Heart left ventricle (tissue), 16 donors: ENCODE data around the gene RNF186. TPM values are rescaled to one million over a fixed set of nuclear protein-coding genes. Genes with fewer than 3 reads are reported as not detected.

Source experiments
- ATAC-seq, 4 donors: fragments of 200-7000 bp; cut with Tn5 transposase; one replicate each; pipeline ENCODE4 v1.9.1; 2020 to 2022; ENCODE audit warnings: moderate library complexity in 4 of 4, mild to moderate bottlenecking in 3 of 4, moderate number of reproducible peaks in 1 of 4
- DNase-seq, 5 donors: peaks; one replicate each; pipeline ENCODE4 v3.0.0-alpha.2; 2020
- H3K27ac ChIP-seq, 12 donors: fragments of 200-600 bp; sonication (generic) in 4 of 12; one replicate each; pipeline versions ENCODE4 v1.5.0 to v1.8.0; 2016 to 2022; ENCODE audit warnings: mild to moderate bottlenecking in 2 of 12
- H3K27me3 ChIP-seq, 9 donors: fragments of 200-600 bp; sonication (generic) in 2 of 9; one replicate each; pipeline versions ENCODE4 v1.5.1 to v1.8.0; 2016 to 2022; ENCODE audit warnings: mild to moderate bottlenecking in 3 of 9
- H3K36me3 ChIP-seq, 9 donors: fragments of 200-600 bp; sonication (generic) in 2 of 9; one replicate each; pipeline versions ENCODE4 v1.5.0 to v1.8.0; 2018 to 2022; ENCODE audit warnings: mild to moderate bottlenecking in 2 of 9
- H3K4me1 ChIP-seq, 12 donors: fragments of 200-600 bp; sonication (generic) in 4 of 12; one replicate each; pipeline versions ENCODE4 v1.5.0 to v1.8.0; 2016 to 2022; ENCODE audit warnings: mild to moderate bottlenecking in 3 of 12
- H3K4me3 ChIP-seq, 12 donors: fragments of 200-600 bp; sonication (generic) in 4 of 12; one replicate each; pipeline versions ENCODE4 v1.5.0 to v1.8.0; 2017 to 2022; ENCODE audit warnings: mild to moderate bottlenecking in 9 of 12, moderate library complexity in 4 of 12
- H3K9me3 ChIP-seq, 12 donors: fragments of 200-600 bp; sonication (generic) in 4 of 12; one replicate each; pipeline versions ENCODE4 v1.5.0 to v1.8.0; 2016 to 2022; ENCODE audit warnings: mild to moderate bottlenecking in 1 of 12
- CTCF ChIP-seq, 12 donors: fragments of 200-600 bp; sonication (generic) in 4 of 12; IDR thresholded peaks; one replicate each; pipeline versions ENCODE4 v1.5.0 to v1.8.0; 2018 to 2022; ENCODE audit warnings: antibody characterized with exemption in 12 of 12, mild to moderate bottlenecking in 5 of 12
- POLR2A ChIP-seq, 2 donors: fragments of 450-650 bp; IDR thresholded peaks; one replicate each; pipeline ENCODE4 v1.6.1; 2017; ENCODE audit warnings: antibody characterized with exemption in 2 of 2, mild to moderate bottlenecking in 2 of 2, moderate library complexity in 2 of 2
- WGBS, 4 donors: extraction: QIAGEN DNeasy Blood & Tissue Kit in 2 of 4; methylation state at CpG; one replicate each; pipeline versions ENCODE4 v1.1.5 to v1.1.7; 2013 to 2018; 5-methylcytosine and 5-hydroxymethylcytosine counted together
- intact Hi-C, 10 donors: fragments of 100-400 bp; cut with DNase I; formaldehyde crosslinking; loops; one replicate each; pipeline versions ENCODE4 v1.11.1 to v1.14.2; 2022
- polyA plus RNA-seq, 2 donors: library from polyadenylated mRNA; stranded (reverse); fragments of 200-250 nt; gene quantifications; one replicate each; pipeline ENCODE4 v1.2.3, GENCODE V29; 2013
- total RNA-seq, 9 donors: library from RNA; depleted of rRNA in 2 of 9; stranded (reverse); fragments of >200 nt in 2 of 9; fragmentation: NEBNext Ultra II Directional in 3 of 9; extraction: Animal tissue kit (Norgen Biotek cat#: 25700) in 3 of 9; gene quantifications; one replicate each; pipeline versions ENCODE4 v1.1.0 to v1.2.4, GENCODE V29; 2016 to 2023
- donor health status: ischemic (EF 13 %, LVEDD 7.1; RV severe dilation, severe dysfunction).
- donor health status: healthy with polysubstance abuse.
- donor health status: DM: no; HTN: yes; CAD: no.
- donor health status: DM: no; HTN: no; CAD: no.
- donor health status: ischemic (EF 25% LVEDD 6.9; RV normal size, moderate dysfunction).
- donor health status: ischemic (EF 25% LVEDD 5.7; RV mildly dilated, moderate dysfunction).
- donor health status: healthy.
- donor health status: DM: yes; HTN: yes; CAD: no.
- donor health status: ischemic (EF 35%, LVEDD 5.7; RV mildly dilated, moderate dysfunction).
- donor health status: nonischemic (EF 11% LVEDD 7.7; RV severe dilation, severe dysfunction).
- donor health status: DM: yes; HTN: yes; CAD: no.
- donor health status: PGD.
- donor health status: ischemic (EF 29% LVEDD 5.4; RV normal size, mild dysfunction).
- donor health status: nonischemic (EF 23%, LVEDD 6.1; RV moderate dilation, normal function).

RNF186 gene
- total and polyA plus RNA-seq, 11 donors: not detected

- Histone ChIP-seq H3K4me3 (no peak overlapping the region), H3K27ac (no peak overlapping the region), H3K27me3 (peaks cover 0 to 15% (median 0%) of the 10 kb centered on the region in 9 donors), H3K36me3 (no peaks in the 10 kb centered on the region), H3K4me1 (no peaks in the 10 kb centered on the region), H3K9me3 (no peaks in the 10 kb centered on the region)
- no peak for ATAC-seq
- 64 to 81% (median 73%) methylated on average over 4 of the region's 4 CpGs for WGBS, 4 donors
- intact Hi-C loops: no loop called here
- TF ChIP-seq CTCF (IDR thresholded peaks at IDR 0.05) (no peak), POLR2A (IDR thresholded peaks at IDR 0.05) (no peak)
- DNase-seq: no peak
These were observed 9.5 kb upstream of the RNF186 start for GRCh38 chr1:19824541-19824940.

DNA sequence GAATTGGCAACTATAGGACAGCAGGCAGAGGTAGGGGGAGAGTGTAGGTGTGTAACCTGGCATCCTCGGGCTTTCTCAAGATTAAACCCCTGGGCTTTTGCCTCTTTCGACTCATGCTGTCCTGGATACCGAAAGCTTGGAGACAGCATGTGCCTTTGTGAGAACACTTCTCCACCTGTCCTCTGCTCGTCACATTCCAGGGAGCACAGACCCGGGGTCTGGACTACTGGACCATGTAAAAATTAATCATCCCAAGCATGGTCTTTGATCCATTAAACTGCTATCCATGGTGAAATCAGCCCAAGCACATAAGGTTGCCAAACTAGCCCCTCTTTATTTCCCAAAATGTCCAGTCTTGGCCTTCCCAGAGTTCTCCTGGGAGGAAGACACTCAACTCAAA lies 9.0 kb upstream of the RNF186 start:
- DNase-seq: no peak
- no peaks in the 10 kb centered on the region for H3K36me3 ChIP-seq
- no peaks in the 10 kb centered on the region for H3K4me1 ChIP-seq
- H3K4me3 ChIP-seq: no peak overlapping the region
- no peaks in the 10 kb centered on the region for H3K9me3 ChIP-seq
- 79 to 87% (median 86%) methylated on average over 5 of the region's 5 CpGs for WGBS, 4 donors
- no peak overlapping the region for H3K27ac ChIP-seq
- no peak for ATAC-seq
- TF ChIP-seq POLR2A (IDR thresholded peaks at IDR 0.05) (no peak), CTCF (IDR thresholded peaks at IDR 0.05) (no peak)
- intact Hi-C loops: no loop called here
- H3K27me3 ChIP-seq: peaks cover 0 to 14% (median 0%) of the 10 kb centered on the region in 9 donors

DNA sequence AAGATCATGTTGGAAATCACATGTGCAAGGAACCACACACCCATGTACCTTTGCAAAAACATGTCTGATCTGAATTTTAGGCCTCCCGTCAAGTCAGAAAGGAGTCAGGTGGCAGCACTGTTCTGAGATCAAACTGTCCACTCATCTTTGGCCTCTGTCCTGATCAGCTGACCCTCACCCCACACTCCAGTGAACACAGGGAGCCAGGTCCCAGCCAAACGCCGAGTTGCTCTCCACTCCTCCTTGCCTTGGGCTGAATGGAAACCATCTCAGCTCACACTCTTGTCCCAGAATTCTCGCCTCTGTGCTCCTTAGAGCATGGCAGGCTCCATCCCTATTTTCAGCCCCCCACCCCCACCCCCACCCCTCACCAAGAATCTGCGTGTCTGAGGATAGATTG lies 4.6 kb upstream of the RNF186 start:
- Histone ChIP-seq H3K9me3 (no peaks in the 10 kb centered on the region), H3K4me3 (no peak overlapping the region), H3K4me1 (no peaks in the 10 kb centered on the region), H3K36me3 (no peaks in the 10 kb centered on the region), H3K27me3 (no peaks in the 10 kb centered on the region), H3K27ac (no peak overlapping the region)
- 61 to 67% (median 65%) methylated on average over 5 of the region's 5 CpGs for WGBS, 4 donors
- intact Hi-C loops: no loop called here
- ATAC-seq (no peak), DNase-seq (no peak)
- TF ChIP-seq CTCF (IDR thresholded peaks at IDR 0.05) (no peak), POLR2A (IDR thresholded peaks at IDR 0.05) (no peak)

- TF ChIP-seq POLR2A (IDR thresholded peaks at IDR 0.05) (no peak), CTCF (IDR thresholded peaks at IDR 0.05) (no peak)
- ATAC-seq (no peak), DNase-seq (no peak)
- H3K4me1 ChIP-seq: no peaks in the 10 kb centered on the region
- intact Hi-C loops: no loop called here
- no peak overlapping the region for H3K4me3 ChIP-seq
- H3K27ac ChIP-seq: no peak overlapping the region
- 89 to 95% (median 91%) methylated on average over 3 of the region's 3 CpGs for WGBS, 4 donors
- no peaks in the 10 kb centered on the region for H3K27me3 ChIP-seq
- no peaks in the 10 kb centered on the region for H3K9me3 ChIP-seq
- no peaks in the 10 kb centered on the region for H3K36me3 ChIP-seq
These were observed 3.2 kb upstream of the RNF186 start for GRCh38 chr1:19818324-19818723.
